Right lobe of liver (tissue), 6 donors: ENCODE results near the gene LAMB2. TPM values are rescaled to one million over a fixed set of nuclear protein-coding genes. Genes with fewer than 3 reads are reported as not detected.

ENCODE experiments used
- ATAC-seq, 4 donors: fragments of 200-7000 bp; cut with Tn5 transposase; one replicate each; pipeline ENCODE4 v1.9.1; 2020; ENCODE audit warnings: mild to moderate bottlenecking in 4 of 4, moderate library complexity in 4 of 4
- DNase-seq, 3 donors: peaks; one replicate each; pipeline ENCODE4 v3.0.0-alpha.2; 2020
- H3K27ac ChIP-seq, 3 donors: fragments of 200-600 bp; one replicate each; pipeline ENCODE4 v1.8.0; 2022
- H3K27me3 ChIP-seq, 2 donors: fragments of 200-600 bp; one replicate each; pipeline ENCODE4 v1.8.0; 2022
- H3K36me3 ChIP-seq, 4 donors: fragments of 200-600 bp; sonication (generic) in 1 of 4; one replicate each; pipeline versions ENCODE4 v1.5.1 to v1.8.0; 2017 to 2022; ENCODE audit warnings: control low read depth in 1 of 4
- H3K4me1 ChIP-seq, 4 donors: fragments of 200-600 bp; sonication (generic) in 1 of 4; one replicate each; pipeline versions ENCODE4 v1.5.1 to v1.8.0; 2017 to 2022; ENCODE audit warnings: control low read depth in 1 of 4
- H3K4me3 ChIP-seq, 3 donors: fragments of 200-600 bp; one replicate each; pipeline ENCODE4 v1.8.0; 2022
- H3K9me3 ChIP-seq, 4 donors: fragments of 200-600 bp; sonication (generic) in 1 of 4; one replicate each; pipeline versions ENCODE4 v1.5.1 to v1.8.0; 2017 to 2022; ENCODE audit warnings: control low read depth in 1 of 4
- CTCF ChIP-seq, 4 donors: fragments of 200-600 bp in 3 of 4; fragments of 450-650 bp in 1 of 4; IDR thresholded peaks; one replicate each; pipeline versions ENCODE4 v1.5.1 to v1.8.0; 2016 to 2022; ENCODE audit warnings: antibody characterized with exemption in 4 of 4, mild to moderate bottlenecking in 2 of 4
- POLR2A ChIP-seq: fragments of 450-650 bp; IDR thresholded peaks from one replicate; pipeline ENCODE4 v1.6.1; 2017; ENCODE audit warnings: antibody characterized with exemption, mild to moderate bottlenecking
- WGBS: methylation state at CpG from one replicate; pipeline ENCODE4 v1.1.6; 2018; ENCODE audit warnings: low coverage, low lambda C conversion rate; ENCODE audit not compliant: insufficient coverage; ENCODE audit errors: missing lambda C conversion rate; 5-methylcytosine and 5-hydroxymethylcytosine counted together
- intact Hi-C, 2 donors: fragments of 100-400 bp; cut with DNase I; formaldehyde crosslinking; loops; one replicate each; pipeline versions ENCODE4 v1.11.2 to v1.14.1; 2022
- total RNA-seq, 6 experiments: library from RNA; depleted of rRNA in 2 of 6; stranded (reverse); fragments of >200 nt in 2 of 6; fragmentation: NEBNext Ultra II Directional in 3 of 6; extraction: Animal tissue kit (Norgen Biotek cat#: 25700) in 3 of 6; gene quantifications; one replicate each; pipeline versions ENCODE4 v1.1.0 to v1.2.4, GENCODE V29; 2016 to 2023
- donor health status: DM: no; HTN: yes; CAD: no.
- donor health status: DM: no; HTN: no; CAD: no.
- donor health status: DM: no; HTN: no; CAD: no.
- donor health status: DM: no; HTN: yes; CAD: no.
- donor health status: DM: no; HTN: yes; CAD: no.

Gene LAMB2
- total RNA-seq, 6 experiments from 2014 or later: 129 to 192 (median 163) TPM

GRCh38 chr3:49175530-49175929, 42.7 kb upstream of the LAMB2 start:
- ATAC-seq: no peak
- no peak for DNase-seq
- Histone ChIP-seq H3K9me3 (no peaks in the 10 kb centered on the region), H3K27ac (no peak overlapping the region), H3K4me1 (peaks cover 0 to 15% (median 3%) of the 10 kb centered on the region in 4 donors), H3K27me3 (no peaks in the 10 kb centered on the region), H3K36me3 (no peaks in the 10 kb centered on the region), H3K4me3 (no peak overlapping the region)
- TF ChIP-seq POLR2A: no peak
- TF ChIP-seq CTCF (IDR thresholded peaks at IDR 0.05): no peak
- no CpG with 5 or more reads among the region's 8 CpGs for WGBS
- intact Hi-C loops: no loop called here

- H3K27ac ChIP-seq: no peak overlapping the region
- ATAC-seq: no peak
- no peaks in the 10 kb centered on the region for H3K9me3 ChIP-seq
- H3K4me1 ChIP-seq: peaks cover 0 to 16% (median 5%) of the 10 kb centered on the region in 4 donors
- no peaks in the 10 kb centered on the region for H3K27me3 ChIP-seq
- no CpG with 5 or more reads among the region's 9 CpGs for WGBS
- no peak for DNase-seq
- no peak overlapping the region for H3K4me3 ChIP-seq
- H3K36me3 ChIP-seq: no peaks in the 10 kb centered on the region
- no peak for TF ChIP-seq CTCF (IDR thresholded peaks at IDR 0.05)
- TF ChIP-seq POLR2A: no peak
- intact Hi-C loops: no loop called here
Observed at GRCh38 chr3:49174397-49174985, 41.6 kb upstream of the LAMB2 start.

GRCh38 chr3:49173792-49174170, 40.9 kb upstream of the LAMB2 start:
- Histone ChIP-seq H3K9me3 (no peaks in the 10 kb centered on the region), H3K4me1 (peaks cover 0 to 16% (median 5%) of the 10 kb centered on the region in 4 donors), H3K36me3 (no peaks in the 10 kb centered on the region), H3K27me3 (no peaks in the 10 kb centered on the region), H3K27ac (no peak overlapping the region), H3K4me3 (no peak overlapping the region)
- no peak for DNase-seq
- 56% methylated on average over 4 of the region's 4 CpGs for WGBS
- no peak for ATAC-seq
- intact Hi-C loops: no loop called here
- TF ChIP-seq CTCF (IDR thresholded peaks at IDR 0.05): no peak
- TF ChIP-seq POLR2A: no peak

- whole genome bisulfite sequencing: 60% methylated on average over 1 of the region's 3 CpGs
- no peak for TF ChIP-seq CTCF (IDR thresholded peaks at IDR 0.05)
- no peak for TF ChIP-seq POLR2A
- H3K27me3 ChIP-seq: no peaks in the 10 kb centered on the region
- peak overlapping the region; percentile 72 to 89 (median 72) for H3K27ac ChIP-seq
- DNase-seq: peak in 2 of 3 donors; percentile 52 to 67
- H3K4me3 ChIP-seq: peak overlapping the region; percentile 74 to 78 (median 77)
- intact Hi-C loops: no loop called here
- H3K4me1 ChIP-seq: peaks cover 0 to 16% (median 5%) of the 10 kb centered on the region in 4 donors
- no peaks in the 10 kb centered on the region for H3K36me3 ChIP-seq
- ATAC-seq: peak; percentile 23 to 42 (median 30)
- no peaks in the 10 kb centered on the region for H3K9me3 ChIP-seq
Observed at GRCh38 chr3:49173116-49173791, 40.4 kb upstream of the LAMB2 start.
